Stomach (tissue), 4 donors: ENCODE results near the gene CABLES2.

Source experiments
- POLR2AphosphoS5 ChIP-seq, 3 donors: sonication (generic); formaldehyde crosslinking; IDR thresholded peaks; one replicate each; pipeline ENCODE4 v1.6.1; 2016; ENCODE audit warnings: antibody characterized with exemption in 3 of 3
- TF ChIP-seq, protein P1 (sequence below), 7 experiments: fragments of 450-650 bp in 4 of 7; fragments of 200-600 bp in 3 of 7; sonication (generic) in 3 of 7; IDR thresholded peaks; one replicate each; pipeline ENCODE4 v1.5.1; 2016 to 2019; ENCODE audit warnings: antibody characterized with exemption in 7 of 7, control low read depth in 2 of 7, mild to moderate bottlenecking in 1 of 7

DNA sequence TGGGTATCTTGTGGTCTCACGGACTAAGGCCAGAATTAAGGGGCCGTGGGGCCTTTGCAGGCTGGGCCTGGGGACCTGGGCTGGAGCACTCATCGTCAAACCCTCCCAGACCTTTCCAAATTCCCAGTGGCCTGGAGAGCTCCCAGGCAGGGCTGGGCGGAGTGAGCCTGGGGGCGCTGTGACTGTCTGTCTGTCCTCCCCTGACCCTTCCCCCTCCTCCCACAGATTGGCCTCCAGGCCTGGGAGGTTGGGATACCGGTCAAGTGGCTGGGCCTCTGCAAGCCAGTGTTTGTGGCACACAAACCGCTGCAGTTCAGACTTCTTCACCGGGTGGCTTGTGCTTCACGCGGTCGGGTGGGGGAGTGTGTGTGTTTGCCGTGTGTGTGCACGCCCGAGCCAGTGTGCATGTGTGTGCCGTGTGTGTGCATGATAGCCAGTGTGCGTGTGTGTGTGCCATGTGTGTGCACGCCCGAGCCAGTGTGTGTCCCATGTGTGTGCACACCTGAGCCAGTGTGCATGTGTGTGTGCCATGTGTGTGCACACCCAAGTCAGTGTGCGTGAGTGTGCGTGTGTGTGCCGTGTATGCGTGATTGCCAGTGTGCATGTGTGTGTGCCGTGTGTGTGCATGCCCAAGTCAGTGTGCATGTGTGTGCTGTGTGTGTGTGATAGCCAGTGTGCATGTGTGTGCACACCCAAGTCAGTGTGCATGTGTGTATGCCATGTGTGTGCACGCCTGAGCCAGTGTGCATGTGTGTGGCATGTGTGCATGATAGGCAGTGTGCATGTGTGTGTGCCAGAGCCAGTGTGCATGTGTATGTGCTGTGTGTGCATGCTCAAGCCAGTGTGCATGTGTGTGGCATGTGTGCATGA, 14.0 kb upstream of the CABLES2 start:
- TF ChIP-seq, protein P1, sequence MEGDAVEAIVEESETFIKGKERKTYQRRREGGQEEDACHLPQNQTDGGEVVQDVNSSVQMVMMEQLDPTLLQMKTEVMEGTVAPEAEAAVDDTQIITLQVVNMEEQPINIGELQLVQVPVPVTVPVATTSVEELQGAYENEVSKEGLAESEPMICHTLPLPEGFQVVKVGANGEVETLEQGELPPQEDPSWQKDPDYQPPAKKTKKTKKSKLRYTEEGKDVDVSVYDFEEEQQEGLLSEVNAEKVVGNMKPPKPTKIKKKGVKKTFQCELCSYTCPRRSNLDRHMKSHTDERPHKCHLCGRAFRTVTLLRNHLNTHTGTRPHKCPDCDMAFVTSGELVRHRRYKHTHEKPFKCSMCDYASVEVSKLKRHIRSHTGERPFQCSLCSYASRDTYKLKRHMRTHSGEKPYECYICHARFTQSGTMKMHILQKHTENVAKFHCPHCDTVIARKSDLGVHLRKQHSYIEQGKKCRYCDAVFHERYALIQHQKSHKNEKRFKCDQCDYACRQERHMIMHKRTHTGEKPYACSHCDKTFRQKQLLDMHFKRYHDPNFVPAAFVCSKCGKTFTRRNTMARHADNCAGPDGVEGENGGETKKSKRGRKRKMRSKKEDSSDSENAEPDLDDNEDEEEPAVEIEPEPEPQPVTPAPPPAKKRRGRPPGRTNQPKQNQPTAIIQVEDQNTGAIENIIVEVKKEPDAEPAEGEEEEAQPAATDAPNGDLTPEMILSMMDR (IDR thresholded peaks at IDR 0.05): no peak
- no peak for TF ChIP-seq POLR2AphosphoS5 (IDR thresholded peaks at IDR 0.05)
